Type B pancreatic cell (in vitro differentiated cells): Measurements from ENCODE around the gene TTC23. TPM values are rescaled to one million over a fixed set of nuclear protein-coding genes. Genes with fewer than 3 reads are reported as not detected.

ENCODE experiments used
- DNase-seq: peaks from one replicate; pipeline ENCODE4 v3.0.0; 2021; ENCODE audit warnings: mixed read lengths; ENCODE audit not compliant: unreplicated experiment; ENCODE audit errors: extremely low spot score
- H3K27ac Mint-ChIP-seq: 2 replicates; pipeline ENCODE4 v1.8.0; 2021; ENCODE audit warnings: mild to moderate bottlenecking, mixed read lengths
- H3K27me3 Mint-ChIP-seq: 2 replicates; pipeline ENCODE4 v1.8.0; 2021; ENCODE audit warnings: mixed read lengths
- H3K36me3 Mint-ChIP-seq: 2 replicates; pipeline ENCODE4 v1.8.0; 2021; ENCODE audit warnings: mixed read lengths
- H3K4me1 Mint-ChIP-seq: one replicate; pipeline ENCODE4 v1.8.0; 2021; ENCODE audit warnings: mixed read lengths; ENCODE audit not compliant: unreplicated experiment
- H3K4me3 Mint-ChIP-seq: 2 replicates; pipeline ENCODE4 v1.8.0; 2021; ENCODE audit warnings: mild to moderate bottlenecking, mixed read lengths
- H3K9me3 Mint-ChIP-seq: 2 replicates; pipeline ENCODE4 v1.8.0; 2021; ENCODE audit warnings: mixed read lengths
- total RNA-seq: library from RNA; stranded (reverse); gene quantifications from 2 replicates; pipeline ENCODE4 v1.2.1, GENCODE V29; 2021; ENCODE audit warnings: low replicate concordance
- TF ChIP-seq, protein P1 (sequence below): fragments of 200-600 bp; sonication (generic); conservative IDR thresholded peaks from 2 replicates; pipeline ENCODE4 v1.5.0; 2021; ENCODE audit warnings: antibody characterized with exemption, mild to moderate bottlenecking

The TTC23 gene
- total RNA-seq, 1 donor from 2014 or later, result 26.4 TPM

DNA sequence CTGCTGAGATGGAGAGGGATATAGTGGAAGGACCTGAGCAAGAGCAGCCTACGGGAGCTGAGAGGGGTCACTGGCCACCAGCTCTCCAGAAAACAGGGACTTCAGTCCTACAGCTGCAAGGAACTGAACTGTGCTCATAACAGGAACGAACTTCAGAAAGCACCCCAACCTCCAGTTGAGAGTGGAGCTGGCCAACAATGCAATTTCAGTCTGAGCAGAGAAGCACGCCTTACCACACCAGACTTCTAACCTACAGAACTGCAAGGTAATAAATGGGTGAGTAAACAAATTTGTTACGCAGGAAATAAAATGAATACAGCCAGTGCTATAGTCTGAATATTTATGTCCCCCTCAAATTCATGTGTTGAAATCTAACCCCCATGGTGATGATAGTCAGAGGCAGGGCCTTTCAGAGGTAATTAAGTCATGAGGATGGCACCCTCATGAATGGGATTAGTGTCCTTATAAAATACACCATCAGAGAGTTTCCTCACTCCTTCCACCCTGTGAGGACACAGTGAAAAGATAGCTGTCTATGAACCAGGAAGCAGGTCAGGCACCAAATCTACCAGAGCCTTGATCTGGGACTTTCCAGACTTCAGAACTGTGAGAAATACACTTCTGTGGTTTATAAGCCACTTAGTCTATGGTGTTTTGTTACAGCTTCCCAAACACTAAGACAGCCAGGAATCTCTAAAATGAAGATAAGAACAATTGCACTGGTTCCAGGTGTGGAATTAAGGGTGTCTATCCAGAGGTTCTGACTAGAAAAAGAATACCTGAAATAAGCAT is 85.9 kb downstream of the TTC23 start:
- H3K4me3 Mint-ChIP-seq, result no peak overlapping the region
- TF ChIP-seq, protein P1, sequence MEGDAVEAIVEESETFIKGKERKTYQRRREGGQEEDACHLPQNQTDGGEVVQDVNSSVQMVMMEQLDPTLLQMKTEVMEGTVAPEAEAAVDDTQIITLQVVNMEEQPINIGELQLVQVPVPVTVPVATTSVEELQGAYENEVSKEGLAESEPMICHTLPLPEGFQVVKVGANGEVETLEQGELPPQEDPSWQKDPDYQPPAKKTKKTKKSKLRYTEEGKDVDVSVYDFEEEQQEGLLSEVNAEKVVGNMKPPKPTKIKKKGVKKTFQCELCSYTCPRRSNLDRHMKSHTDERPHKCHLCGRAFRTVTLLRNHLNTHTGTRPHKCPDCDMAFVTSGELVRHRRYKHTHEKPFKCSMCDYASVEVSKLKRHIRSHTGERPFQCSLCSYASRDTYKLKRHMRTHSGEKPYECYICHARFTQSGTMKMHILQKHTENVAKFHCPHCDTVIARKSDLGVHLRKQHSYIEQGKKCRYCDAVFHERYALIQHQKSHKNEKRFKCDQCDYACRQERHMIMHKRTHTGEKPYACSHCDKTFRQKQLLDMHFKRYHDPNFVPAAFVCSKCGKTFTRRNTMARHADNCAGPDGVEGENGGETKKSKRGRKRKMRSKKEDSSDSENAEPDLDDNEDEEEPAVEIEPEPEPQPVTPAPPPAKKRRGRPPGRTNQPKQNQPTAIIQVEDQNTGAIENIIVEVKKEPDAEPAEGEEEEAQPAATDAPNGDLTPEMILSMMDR, result no peak
- no peak overlapping the region for H3K27ac Mint-ChIP-seq
- no peaks in the 10 kb centered on the region for H3K4me1 Mint-ChIP-seq
- peaks cover 31% of the 10 kb centered on the region for H3K36me3 Mint-ChIP-seq
- no peaks in the 10 kb centered on the region for H3K27me3 Mint-ChIP-seq
- H3K9me3 Mint-ChIP-seq, result no peaks in the 10 kb centered on the region
- no peak for DNase-seq

DNA sequence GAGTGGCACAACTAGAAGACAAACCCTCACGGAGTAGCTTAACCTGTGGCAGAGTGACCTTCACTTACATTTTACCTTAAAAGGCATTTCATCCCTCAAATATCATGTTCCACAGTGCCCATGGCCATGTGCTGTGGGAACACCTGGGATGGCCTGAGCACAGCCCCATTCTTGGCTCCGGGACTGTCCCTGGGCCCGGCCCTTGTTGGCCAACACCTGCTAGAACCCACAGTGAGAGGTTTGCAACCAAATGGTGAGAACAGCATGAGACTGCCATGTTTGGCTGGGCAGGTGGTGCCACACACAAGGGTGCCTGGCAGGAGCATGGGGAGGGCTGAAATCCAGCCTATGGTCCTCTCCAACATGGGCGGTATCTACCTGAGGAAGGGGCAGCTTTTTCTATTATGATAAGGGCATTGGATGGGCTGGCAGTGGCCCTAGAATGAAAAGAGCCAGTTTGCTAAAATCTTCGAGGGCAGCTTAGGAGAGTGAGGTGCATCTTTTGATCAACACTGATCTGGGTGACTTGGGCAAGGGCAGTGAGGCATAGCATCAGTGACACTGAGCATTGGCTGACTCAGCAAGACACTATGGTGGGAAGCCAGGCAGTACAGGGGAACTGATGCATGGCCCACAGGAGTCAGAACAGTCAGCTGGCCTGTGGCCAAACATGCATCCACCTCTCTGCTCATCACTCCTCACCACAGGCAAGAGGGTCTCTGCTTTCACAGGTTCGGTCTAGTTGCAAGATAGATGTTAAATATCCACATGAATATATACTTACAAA is 90.6 kb downstream of the TTC23 start:
- DNase-seq, result no peak
- no peak overlapping the region for H3K27ac Mint-ChIP-seq

DNA sequence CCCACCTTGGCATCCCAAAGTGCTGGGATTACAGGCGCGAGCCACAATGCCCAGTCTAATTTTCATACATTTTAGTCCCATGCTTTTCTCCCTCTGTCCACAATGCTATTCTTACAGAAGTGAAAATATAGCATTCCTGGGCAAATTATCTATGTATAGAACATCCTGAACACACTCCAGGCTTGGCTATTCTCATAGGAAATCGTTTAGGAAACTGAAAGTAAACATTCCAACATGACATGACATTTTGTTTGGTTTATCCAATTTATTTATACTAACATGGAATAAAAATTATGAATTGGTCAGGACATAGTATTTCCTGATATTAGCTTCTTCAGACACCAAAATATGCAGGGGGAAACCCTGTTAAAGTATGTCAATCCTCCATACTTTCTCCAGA is 91.9 kb downstream of the TTC23 start:
- no peak overlapping the region for H3K4me3 Mint-ChIP-seq
- no peaks in the 10 kb centered on the region for H3K4me1 Mint-ChIP-seq
- TF ChIP-seq, protein P1, result no peak
- H3K27me3 Mint-ChIP-seq, result no peaks in the 10 kb centered on the region
- DNase-seq, result no peak
- H3K9me3 Mint-ChIP-seq, result no peaks in the 10 kb centered on the region
- no peak overlapping the region for H3K27ac Mint-ChIP-seq
- peaks cover 36% of the 10 kb centered on the region for H3K36me3 Mint-ChIP-seq

More for the DNA sequence above, 90.6 kb downstream of the TTC23 start:
- Mint-ChIP-seq H3K4me3 (no peak overlapping the region), H3K27me3 (no peaks in the 10 kb centered on the region), H3K9me3 (no peaks in the 10 kb centered on the region), H3K36me3 (peaks cover 42% of the 10 kb centered on the region), H3K4me1 (no peaks in the 10 kb centered on the region)
- TF ChIP-seq, protein P1, result no peak

DNA sequence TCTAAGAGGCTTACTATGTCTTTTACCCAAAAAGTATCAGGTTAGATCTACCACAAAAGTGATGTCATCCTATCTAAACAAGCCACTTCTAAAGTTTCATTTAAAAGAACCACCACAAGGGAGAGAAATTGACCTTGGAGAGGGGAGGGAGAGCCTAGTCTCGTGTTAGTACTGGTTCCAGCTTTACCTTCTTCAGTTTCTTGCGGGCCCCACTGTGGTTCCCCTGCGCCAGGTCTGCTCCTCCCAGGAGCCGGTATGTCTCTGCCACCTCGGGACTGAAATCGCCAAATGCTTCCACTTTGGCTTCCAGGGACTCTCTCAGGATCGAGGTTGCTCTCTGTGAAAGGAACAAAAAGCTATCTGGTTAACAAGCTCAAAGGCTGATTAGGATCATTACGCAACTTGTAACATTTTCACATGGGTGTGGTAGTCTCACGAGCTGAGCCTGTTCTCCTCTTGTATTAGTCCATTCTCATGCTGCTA is 93.4 kb downstream of the TTC23 start:
- TF ChIP-seq, protein P1, result no peak
- Mint-ChIP-seq H3K27ac (no peak overlapping the region), H3K9me3 (no peaks in the 10 kb centered on the region), H3K4me3 (no peak overlapping the region), H3K4me1 (no peaks in the 10 kb centered on the region), H3K27me3 (no peaks in the 10 kb centered on the region), H3K36me3 (peaks cover 28% of the 10 kb centered on the region)
- no peak for DNase-seq

DNA sequence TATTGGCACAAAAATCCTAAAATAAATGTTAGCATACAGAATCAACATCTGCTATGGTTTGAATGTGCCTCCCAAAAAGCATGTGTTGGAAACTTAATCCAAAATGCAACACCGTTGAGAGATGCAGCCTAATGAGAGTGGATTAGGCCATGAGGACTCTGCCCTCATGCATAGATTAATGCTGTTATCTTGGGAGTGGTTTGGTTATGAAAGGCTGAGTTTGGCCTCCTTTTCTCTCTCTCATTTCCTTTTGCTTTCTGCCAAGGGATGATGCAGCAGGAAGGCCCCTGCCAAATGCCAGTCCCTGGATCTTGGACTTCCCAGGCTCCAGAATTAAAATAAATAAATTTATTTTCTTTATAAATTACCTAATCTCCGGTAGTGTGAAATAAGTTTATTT is 95.1 kb downstream of the TTC23 start:
- Mint-ChIP-seq H3K36me3 (peaks cover 21% of the 10 kb centered on the region), H3K27ac (no peak overlapping the region), H3K4me3 (no peak overlapping the region), H3K27me3 (no peaks in the 10 kb centered on the region), H3K4me1 (no peaks in the 10 kb centered on the region), H3K9me3 (no peaks in the 10 kb centered on the region)
- DNase-seq, result no peak
- TF ChIP-seq, protein P1, result no peak
